Measurements from ENCODE around the gene NOL8. TPM values are rescaled to one million over a fixed set of nuclear protein-coding genes. Genes with fewer than 3 reads are reported as not detected.

The NOL8 gene
- total and polyA plus RNA-seq, 2 donors (not counting 1 experiment from before 2014, with no cell fraction given), result 20.0 to 28.6 TPM

- Histone ChIP-seq H4K20me1 (ENCODE audit: control insufficient read depth, extremely low read depth, insufficient read depth, low read length) (no peaks in the 10 kb centered on the region), H3K27ac (ENCODE audit: insufficient read depth, low read length) (no peak overlapping the region)
- no peak for DNase-seq (ENCODE audit: low read depth in 2 of 2)
These were observed 25.6 kb upstream of the NOL8 start for GRCh38 chr9:92350740-92351133.

GRCh38 chr9:92349771-92350739 lies 24.9 kb upstream of the NOL8 start:
- no peaks in the 10 kb centered on the region for H3K4me1 ChIP-seq (ENCODE audit: control insufficient read depth, extremely low read depth, insufficient read depth, low read length)
- H3K9me3 ChIP-seq (ENCODE audit: control insufficient read depth, insufficient read depth, low read depth, low read length), result no peaks in the 10 kb centered on the region
- H2AFZ ChIP-seq (ENCODE audit: low read length), result peak overlapping the region; percentile 19
- H3K4me2 ChIP-seq (ENCODE audit: extremely low read depth, insufficient read depth, low read length), result peak overlapping the region; percentile 28
- no peak overlapping the region for H3K4me3 ChIP-seq (replicated peaks in 1 of 4; ENCODE audit: control extremely low read depth in 1 of 4, insufficient read depth in 1 of 4, low read depth in 3 of 4, low read length in 4 of 4)
- peak overlapping the region; percentile 3 for H3K27ac ChIP-seq (ENCODE audit: insufficient read depth, low read length)
- H3K9ac ChIP-seq (ENCODE audit: insufficient read depth, low read length), result no peak overlapping the region
- DNase-seq (ENCODE audit: low read depth in 2 of 2), result peak; percentile 61 to 84
- H3K79me2 ChIP-seq (ENCODE audit: control insufficient read depth, insufficient read depth, low read length), result no peaks in the 10 kb centered on the region
- H3K36me3 ChIP-seq (ENCODE audit: control insufficient read depth, insufficient read depth, low read length), result no peaks in the 10 kb centered on the region
- H3K27me3 ChIP-seq (ENCODE audit: control insufficient read depth, insufficient read depth, low read length), result no peaks in the 10 kb centered on the region
- no peaks in the 10 kb centered on the region for H4K20me1 ChIP-seq (ENCODE audit: control insufficient read depth, extremely low read depth, insufficient read depth, low read length)
- TF ChIP-seq CTCF (conservative IDR thresholded peaks at IDR 0.05 in 1 of 2, IDR thresholded peaks at IDR 0.05 in 1 of 2; ENCODE audit: low read depth in 1 of 2, low read length in 2 of 2) (no peak), EZH2 (IDR thresholded peaks at IDR 0.05; ENCODE audit: low read length, missing control alignments) (no peak)

More at GRCh38 chr9:92350740-92351133, 25.6 kb upstream of the NOL8 start:
- Histone ChIP-seq H3K36me3 (ENCODE audit: control insufficient read depth, insufficient read depth, low read length) (no peaks in the 10 kb centered on the region), H2AFZ (ENCODE audit: low read length) (no peak overlapping the region), H3K4me2 (ENCODE audit: extremely low read depth, insufficient read depth, low read length) (no peak overlapping the region), H3K4me3 (replicated peaks in 1 of 4; ENCODE audit: control extremely low read depth in 1 of 4, insufficient read depth in 1 of 4, low read depth in 3 of 4, low read length in 4 of 4) (no peak overlapping the region), H3K4me1 (ENCODE audit: control insufficient read depth, extremely low read depth, insufficient read depth, low read length) (no peaks in the 10 kb centered on the region), H3K79me2 (ENCODE audit: control insufficient read depth, insufficient read depth, low read length) (no peaks in the 10 kb centered on the region), H3K27me3 (ENCODE audit: control insufficient read depth, insufficient read depth, low read length) (no peaks in the 10 kb centered on the region), H3K9me3 (ENCODE audit: control insufficient read depth, insufficient read depth, low read depth, low read length) (no peaks in the 10 kb centered on the region), H3K9ac (ENCODE audit: insufficient read depth, low read length) (no peak overlapping the region)
- no peak for TF ChIP-seq EZH2 (IDR thresholded peaks at IDR 0.05; ENCODE audit: low read length, missing control alignments)
- no peak for TF ChIP-seq CTCF (conservative IDR thresholded peaks at IDR 0.05 in 1 of 2, IDR thresholded peaks at IDR 0.05 in 1 of 2; ENCODE audit: low read depth in 1 of 2, low read length in 2 of 2)

GRCh38 chr9:92345582-92345981 lies 20.4 kb upstream of the NOL8 start:
- no peaks in the 10 kb centered on the region for H3K79me2 ChIP-seq (ENCODE audit: control insufficient read depth, insufficient read depth, low read length)
- H3K9me3 ChIP-seq (ENCODE audit: control insufficient read depth, insufficient read depth, low read depth, low read length), result no peaks in the 10 kb centered on the region
- no peak overlapping the region for H3K4me3 ChIP-seq (replicated peaks in 1 of 4; ENCODE audit: control extremely low read depth in 1 of 4, insufficient read depth in 1 of 4, low read depth in 3 of 4, low read length in 4 of 4)
- no peaks in the 10 kb centered on the region for H3K4me1 ChIP-seq (ENCODE audit: control insufficient read depth, extremely low read depth, insufficient read depth, low read length)
- no peak overlapping the region for H3K4me2 ChIP-seq (ENCODE audit: extremely low read depth, insufficient read depth, low read length)
- no peak for TF ChIP-seq EZH2 (IDR thresholded peaks at IDR 0.05; ENCODE audit: low read length, missing control alignments)
- TF ChIP-seq CTCF (conservative IDR thresholded peaks at IDR 0.05 in 1 of 2, IDR thresholded peaks at IDR 0.05 in 1 of 2; ENCODE audit: low read depth in 1 of 2, low read length in 2 of 2), result no peak
- no peak overlapping the region for H2AFZ ChIP-seq (ENCODE audit: low read length)
- H3K27me3 ChIP-seq (ENCODE audit: control insufficient read depth, insufficient read depth, low read length), result no peaks in the 10 kb centered on the region
- H3K9ac ChIP-seq (ENCODE audit: insufficient read depth, low read length), result no peak overlapping the region
- no peaks in the 10 kb centered on the region for H4K20me1 ChIP-seq (ENCODE audit: control insufficient read depth, extremely low read depth, insufficient read depth, low read length)
- H3K27ac ChIP-seq (ENCODE audit: insufficient read depth, low read length), result no peak overlapping the region
- no peaks in the 10 kb centered on the region for H3K36me3 ChIP-seq (ENCODE audit: control insufficient read depth, insufficient read depth, low read length)
- no peak for DNase-seq (ENCODE audit: low read depth in 2 of 2)
